HG03521 (cell line): Measurements from ENCODE around the gene SLC5A8.
A peak's percentile ranks its signal among the peaks of the same experiment; 100 is the strongest.
"Not testable (repeated sequence)": the region's sequence is repeated elsewhere in the genome, so short reads cannot be mapped to it uniquely, and the experiment has no call there.

Experiments
- ATAC-seq: cut with Tn5 transposase; IDR thresholded peaks from one replicate; pipeline ENCODE4 v1.9.1; 2021; ENCODE audit warnings: mild to moderate bottlenecking, moderate library complexity; ENCODE audit not compliant: unreplicated experiment

SLC5A8 gene

DNA sequence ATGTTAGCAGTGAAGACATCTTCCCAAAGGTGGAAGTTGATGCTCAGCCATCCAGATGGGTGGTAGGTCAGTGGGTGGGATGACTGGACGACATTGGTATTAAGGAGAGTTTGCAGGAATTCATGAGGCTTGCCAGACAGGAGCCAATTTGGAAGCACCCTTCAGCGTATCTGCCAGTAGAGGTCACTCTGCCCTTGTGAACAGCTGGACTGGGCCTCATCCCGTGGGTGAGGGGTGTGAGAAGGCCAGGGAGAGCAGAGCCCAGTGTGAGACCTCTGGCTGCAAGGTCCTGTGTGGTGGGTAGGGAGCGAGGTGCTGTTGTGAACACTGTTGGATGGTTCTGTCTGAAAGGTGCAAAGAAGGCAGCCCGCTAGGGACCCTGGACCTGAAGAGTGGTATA, 37.7 kb downstream of the SLC5A8 start:
- ATAC-seq = no peak

DNA sequence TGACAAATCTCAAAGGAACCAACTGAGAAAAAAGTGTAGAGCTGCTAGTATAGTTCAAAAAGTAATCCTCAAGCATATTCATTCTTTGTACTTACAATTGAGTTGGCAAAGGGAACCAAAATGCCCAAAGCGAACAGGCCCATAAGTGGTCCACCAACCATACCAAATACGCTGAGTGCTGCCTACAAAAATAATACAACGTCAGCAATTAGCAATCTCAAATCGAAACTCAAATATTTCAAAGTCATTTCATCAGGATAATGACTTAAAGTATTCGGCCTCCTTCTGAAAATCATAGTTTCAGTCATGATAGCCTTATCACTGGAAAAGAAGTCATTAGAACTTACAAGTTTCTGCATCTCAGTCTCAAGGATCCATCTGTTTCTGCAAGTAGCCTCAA, 42.0 kb downstream of the SLC5A8 start:
- ATAC-seq = no peak

DNA sequence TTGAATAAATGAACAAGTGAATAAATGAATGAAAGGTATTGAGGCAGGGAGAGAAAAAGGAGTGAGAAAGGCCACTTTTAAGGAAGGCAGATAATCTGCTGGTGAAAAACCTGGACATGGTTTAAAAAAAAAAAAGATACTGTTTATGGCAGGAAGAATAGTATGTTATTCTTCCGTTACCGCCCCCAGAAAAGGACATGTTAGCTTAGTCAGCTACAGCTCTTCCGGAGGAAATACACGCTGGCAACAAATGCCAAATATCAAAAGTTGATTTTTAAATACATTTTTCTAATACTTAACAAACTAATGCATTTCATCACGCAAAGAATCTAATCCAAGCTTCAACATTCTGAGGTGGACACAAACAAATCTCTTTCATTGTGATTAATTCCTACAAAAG, 43.2 kb downstream of the SLC5A8 start:
- ATAC-seq = no peak

GRCh38 chr12:101165319-101165718, 44.7 kb downstream of the SLC5A8 start:
- ATAC-seq = no peak

DNA sequence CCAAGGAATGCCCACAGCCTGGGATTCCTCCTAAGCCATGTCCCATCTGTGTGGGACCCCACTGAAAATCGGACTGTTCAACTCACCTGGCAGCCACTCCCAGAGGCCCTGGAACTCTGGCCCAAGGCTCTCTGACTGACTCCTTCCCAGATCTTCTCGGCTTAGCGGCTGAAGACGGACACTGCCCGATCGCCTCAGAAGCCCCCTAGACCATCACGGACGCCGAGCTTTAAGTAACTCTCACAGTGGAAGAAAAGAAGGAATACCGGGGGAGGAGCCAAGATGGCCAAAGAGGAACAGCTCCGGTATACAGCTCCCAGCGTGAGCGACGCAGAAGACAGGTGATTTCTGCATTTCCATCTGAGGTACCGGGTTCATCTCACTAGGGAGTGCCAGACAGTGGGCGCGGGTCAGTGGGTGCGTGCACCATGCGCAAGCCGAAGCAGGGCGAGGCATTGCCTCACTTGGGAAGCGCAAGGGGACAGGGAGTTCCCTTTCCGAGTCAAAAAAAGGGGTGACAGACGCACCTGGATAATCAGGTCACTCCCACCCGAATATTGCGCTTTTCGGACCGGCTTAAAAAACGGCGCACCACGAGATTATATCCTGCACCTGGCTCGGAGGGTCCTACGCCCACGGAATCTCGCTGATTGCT, 64.1 kb downstream of the SLC5A8 start:
- ATAC-seq = not testable (repeated sequence)

DNA sequence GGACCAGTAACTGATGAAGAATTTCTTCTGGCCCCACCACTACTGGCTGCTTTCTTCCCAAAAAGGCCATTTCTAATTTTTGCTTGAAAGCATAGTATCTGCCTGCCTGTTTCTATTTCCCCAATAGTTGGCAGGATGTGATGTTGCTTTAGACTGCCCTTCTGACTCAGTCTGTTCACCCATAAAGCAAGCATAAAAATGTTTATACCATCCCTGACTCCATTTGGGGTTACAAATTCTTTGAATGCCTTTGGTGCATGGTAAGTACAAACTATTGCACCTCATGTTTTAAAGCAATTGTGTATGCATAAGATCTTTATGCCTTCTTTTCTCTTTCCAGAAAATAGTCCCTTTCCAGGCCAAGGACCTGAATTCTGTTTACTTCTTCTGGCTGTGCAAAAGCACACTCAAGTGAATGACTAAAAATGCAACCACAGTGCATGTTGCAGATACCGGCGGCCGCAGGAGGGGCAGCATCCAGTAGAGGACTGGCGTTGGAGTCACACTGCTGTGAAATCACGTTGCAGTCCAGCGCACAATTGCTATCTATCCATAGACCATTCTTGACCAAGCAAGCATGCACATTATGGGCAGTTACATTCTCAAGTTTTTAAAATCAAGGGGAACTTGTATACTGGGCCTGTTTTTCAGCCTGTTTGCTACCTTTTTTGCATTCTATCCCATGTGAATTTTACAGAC, 82.4 kb downstream of the SLC5A8 start:
- no peak for ATAC-seq

DNA sequence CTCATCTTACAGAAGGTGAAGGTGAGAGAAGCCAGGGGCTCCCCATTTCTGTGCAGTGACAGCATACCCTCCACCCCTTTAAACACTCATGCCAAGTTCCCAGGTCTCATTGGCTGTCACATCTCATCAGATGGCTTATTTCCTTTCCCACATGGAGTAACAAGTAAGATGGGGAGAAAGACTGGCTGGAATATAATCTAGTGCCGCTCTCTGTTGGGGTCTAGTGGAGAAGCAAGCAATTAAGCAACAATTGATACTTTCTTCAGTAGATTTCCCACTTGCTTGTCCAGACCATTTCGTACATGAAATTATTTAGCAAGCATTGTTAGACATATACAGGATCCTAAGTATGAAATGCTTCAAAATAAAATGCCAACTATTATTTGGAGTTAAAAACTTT, 92.2 kb downstream of the SLC5A8 start:
- no peak for ATAC-seq

DNA sequence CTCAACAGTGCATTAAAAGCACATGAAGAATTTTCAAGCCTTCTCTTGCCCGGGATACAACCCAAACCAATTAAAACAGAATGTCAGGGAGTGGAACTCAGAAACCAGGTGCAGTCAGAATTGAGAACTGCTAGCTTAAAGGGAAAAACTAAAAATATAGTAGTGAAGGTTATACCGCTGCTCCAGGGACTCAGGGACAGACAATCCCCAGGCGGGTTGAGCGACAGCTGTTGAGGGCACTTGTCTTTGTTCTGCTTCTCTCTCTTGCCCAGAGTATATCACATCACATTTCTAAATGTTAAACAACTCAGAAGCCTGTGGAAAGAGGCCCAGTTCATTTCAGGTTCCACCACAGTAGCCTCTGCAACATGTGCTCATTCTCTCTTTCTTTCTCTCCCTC, 93.1 kb downstream of the SLC5A8 start:
- ATAC-seq = no peak

GRCh38 chr12:101115326-101115725, 94.7 kb downstream of the SLC5A8 start:
- peak; percentile 61 for ATAC-seq

GRCh38 chr12:101111441-101111840, 98.6 kb downstream of the SLC5A8 start:
- no peak for ATAC-seq

DNA sequence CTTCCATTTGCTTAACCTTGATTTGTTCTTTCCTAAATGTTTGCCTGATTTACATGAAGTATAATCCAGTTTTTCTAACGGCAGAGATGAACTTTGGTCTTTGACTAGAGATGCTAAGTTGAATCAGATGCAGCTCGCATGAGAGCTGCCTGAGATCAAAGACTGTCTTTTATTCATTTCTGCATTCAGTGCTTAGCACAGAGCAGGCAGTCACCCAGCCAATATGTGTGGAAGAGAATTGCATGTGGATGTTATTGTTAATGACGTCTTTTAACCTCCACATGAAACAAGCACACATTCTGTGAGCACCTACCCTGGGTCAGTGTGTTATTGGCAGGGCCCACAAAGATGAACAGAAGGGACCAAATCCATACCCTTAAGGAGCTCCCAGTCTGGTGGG, 99.2 kb downstream of the SLC5A8 start:
- no peak for ATAC-seq

- ATAC-seq = no peak
Measured at GRCh38 chr12:101108130-101108529, 101.9 kb downstream of the SLC5A8 start.

DNA sequence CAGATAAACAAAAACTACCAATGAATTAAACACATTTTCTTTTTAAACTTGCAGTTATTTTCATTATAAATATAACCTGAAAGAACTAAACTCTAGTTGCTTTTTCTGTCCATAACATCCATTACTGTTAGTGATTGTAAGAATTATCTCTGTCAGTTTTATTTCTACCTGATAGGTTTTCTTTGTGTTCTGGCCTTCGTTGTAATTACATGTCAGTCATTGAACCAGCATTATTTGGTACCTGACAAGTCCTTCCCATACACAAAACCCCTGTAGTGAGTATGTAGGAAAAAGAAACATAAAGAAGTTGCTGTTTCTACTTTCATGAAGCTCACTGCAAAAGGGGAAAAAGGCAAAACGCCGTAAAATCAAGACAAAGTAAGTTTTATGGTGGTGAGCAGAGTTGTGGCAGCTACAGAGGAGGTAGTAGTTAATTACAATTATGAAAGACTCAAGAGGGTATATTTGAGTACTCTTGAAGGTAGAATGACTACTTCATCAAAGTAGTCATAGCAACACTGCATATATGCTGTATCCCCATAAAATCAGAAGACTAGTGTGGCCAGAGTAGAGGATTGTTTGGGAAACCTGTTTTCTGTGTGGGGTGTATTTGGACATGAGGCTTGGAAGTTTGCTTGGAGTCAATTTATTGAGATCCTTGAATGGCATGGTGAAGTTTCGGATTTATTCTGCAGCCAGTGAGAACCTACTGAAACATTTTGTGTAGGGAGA, 102.8 kb downstream of the SLC5A8 start:
- no peak for ATAC-seq
